ENCODE results near the gene TBC1D32. TPM values are rescaled to one million over a fixed set of nuclear protein-coding genes. Genes with fewer than 3 reads are reported as not detected.

The TBC1D32 gene
- total RNA-seq, 1 experiment from 2014 or later = 3.4 TPM

DNA sequence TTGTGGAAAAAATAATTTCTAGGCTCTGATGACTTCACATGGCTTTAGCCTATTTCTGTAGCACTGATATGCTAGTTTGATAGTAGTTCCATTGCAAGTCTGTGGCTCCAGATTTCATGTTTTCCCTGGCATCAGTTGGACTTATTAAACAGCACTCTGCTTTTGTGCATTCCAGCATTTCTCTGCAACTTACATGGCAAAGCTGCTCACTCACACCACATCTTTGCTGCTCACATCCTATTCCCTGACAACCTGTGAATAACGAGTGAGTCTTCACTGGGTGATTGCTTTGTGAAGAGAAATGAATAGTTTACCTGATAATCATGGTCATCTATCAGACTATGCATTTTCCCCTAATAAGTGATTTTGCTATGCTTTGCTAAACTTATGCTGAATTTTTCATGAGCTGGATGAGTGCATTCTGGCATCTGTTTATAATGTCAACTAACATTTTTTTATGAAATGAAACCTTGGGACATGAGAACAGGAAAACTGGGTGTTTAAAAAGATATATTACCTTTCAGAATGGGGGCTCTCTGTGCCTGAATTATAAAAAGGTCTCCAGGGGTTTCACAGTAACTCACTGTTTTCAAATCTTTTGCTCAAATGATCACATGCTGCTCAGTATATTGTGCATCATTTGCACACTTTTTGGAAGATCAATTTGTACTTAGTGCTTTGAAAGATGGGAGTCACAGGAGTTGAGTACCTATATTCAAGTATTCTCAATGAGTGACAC, 301.8 kb downstream of the TBC1D32 start:
- Mint-ChIP-seq H3K9me3 (ENCODE audit: unreplicated experiment) (no peaks in the 10 kb centered on the region), H3K4me1 (ENCODE audit: low read depth, unreplicated experiment) (no peaks in the 10 kb centered on the region), H3K27ac (ENCODE audit: unreplicated experiment) (no peak overlapping the region), H3K27me3 (ENCODE audit: insufficient read depth, unreplicated experiment) (no peaks in the 10 kb centered on the region), H3K36me3 (ENCODE audit: insufficient read depth, unreplicated experiment) (no peaks in the 10 kb centered on the region), H3K4me3 (ENCODE audit: unreplicated experiment) (no peak overlapping the region)
- CTCF ChIA-PET = no interaction called here
- no TSS peak for BruUV-seq (replicated peaks)
- Histone ChIP-seq H3K36me3 (ENCODE audit: control insufficient read depth, insufficient read depth, low read length) (no peaks in the 10 kb centered on the region), H3K4me1 (no peaks in the 10 kb centered on the region), H3K27me3 (replicated peaks; ENCODE audit: control insufficient read depth, insufficient read depth, low read length) (no peaks in the 10 kb centered on the region), H3K4me3 (ENCODE audit: low read depth, low read length) (no peak overlapping the region), H3K9me3 (no peaks in the 10 kb centered on the region)
- POLR2A ChIA-PET = no interaction called here
- intact Hi-C loops (cut with micrococcal nuclease; ENCODE audit: unreplicated experiment) = loop anchor here (5.0 kb wide), 1 partner anchor 570 kb away; no protein-coding TSS in a partner anchor
- TF ChIP-seq, protein P1, sequence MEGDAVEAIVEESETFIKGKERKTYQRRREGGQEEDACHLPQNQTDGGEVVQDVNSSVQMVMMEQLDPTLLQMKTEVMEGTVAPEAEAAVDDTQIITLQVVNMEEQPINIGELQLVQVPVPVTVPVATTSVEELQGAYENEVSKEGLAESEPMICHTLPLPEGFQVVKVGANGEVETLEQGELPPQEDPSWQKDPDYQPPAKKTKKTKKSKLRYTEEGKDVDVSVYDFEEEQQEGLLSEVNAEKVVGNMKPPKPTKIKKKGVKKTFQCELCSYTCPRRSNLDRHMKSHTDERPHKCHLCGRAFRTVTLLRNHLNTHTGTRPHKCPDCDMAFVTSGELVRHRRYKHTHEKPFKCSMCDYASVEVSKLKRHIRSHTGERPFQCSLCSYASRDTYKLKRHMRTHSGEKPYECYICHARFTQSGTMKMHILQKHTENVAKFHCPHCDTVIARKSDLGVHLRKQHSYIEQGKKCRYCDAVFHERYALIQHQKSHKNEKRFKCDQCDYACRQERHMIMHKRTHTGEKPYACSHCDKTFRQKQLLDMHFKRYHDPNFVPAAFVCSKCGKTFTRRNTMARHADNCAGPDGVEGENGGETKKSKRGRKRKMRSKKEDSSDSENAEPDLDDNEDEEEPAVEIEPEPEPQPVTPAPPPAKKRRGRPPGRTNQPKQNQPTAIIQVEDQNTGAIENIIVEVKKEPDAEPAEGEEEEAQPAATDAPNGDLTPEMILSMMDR (IDR thresholded peaks at IDR 0.05; ENCODE audit: insufficient read depth in 1 of 2, low read depth in 1 of 2, low read length in 1 of 2, severe bottlenecking in 1 of 2, unreplicated experiment in 1 of 2) = no peak
- DNase-seq = no peak

Other genes with a start within 250 kb of the TBC1D32 start
- gene GJA1, start 101.2 kb upstream of the TBC1D32 start, total RNA-seq (2022) = 54.5 and 56.7 TPM in 2 replicates

All from Caco-2 (cell line).